Ishikawa (cell line): ENCODE data around the gene RAPGEF2.

Source experiments
- CEBPB ChIP-seq: IDR thresholded peaks from 2 replicates; pipeline ENCODE4 v1.6.1; 2012
- MAX ChIP-seq: IDR thresholded peaks from 2 replicates; pipeline ENCODE4 v1.6.1; 2012

- TF ChIP-seq CEBPB (no peak), MAX (no peak)
Observed at GRCh38 chr4:159197885-159198269, 95.0 kb downstream of the RAPGEF2 start.
